ENCODE results near the gene HOXA10.

DNA sequence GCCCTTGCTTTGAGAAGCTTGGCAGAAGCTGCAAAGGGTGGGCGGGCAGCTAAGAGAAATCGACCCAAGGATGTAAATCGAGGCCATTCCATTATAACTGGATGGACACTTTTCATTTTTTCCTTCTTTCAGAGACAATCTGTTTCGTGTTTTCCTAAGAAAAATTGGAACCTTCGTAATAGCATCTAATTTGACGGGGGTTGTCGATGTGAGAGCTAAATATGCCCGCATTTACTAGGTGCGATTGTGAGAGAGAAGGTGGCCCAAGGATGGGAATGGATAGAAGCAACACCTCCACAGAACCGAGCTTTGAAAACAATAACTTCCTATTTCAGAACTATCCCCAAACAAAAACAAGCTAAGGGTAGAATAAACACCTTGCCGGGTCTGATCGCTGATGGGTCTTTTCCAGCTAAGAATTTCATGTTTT lies 42.7 kb downstream of the HOXA10 start:
- TF ChIP-seq, protein P1, sequence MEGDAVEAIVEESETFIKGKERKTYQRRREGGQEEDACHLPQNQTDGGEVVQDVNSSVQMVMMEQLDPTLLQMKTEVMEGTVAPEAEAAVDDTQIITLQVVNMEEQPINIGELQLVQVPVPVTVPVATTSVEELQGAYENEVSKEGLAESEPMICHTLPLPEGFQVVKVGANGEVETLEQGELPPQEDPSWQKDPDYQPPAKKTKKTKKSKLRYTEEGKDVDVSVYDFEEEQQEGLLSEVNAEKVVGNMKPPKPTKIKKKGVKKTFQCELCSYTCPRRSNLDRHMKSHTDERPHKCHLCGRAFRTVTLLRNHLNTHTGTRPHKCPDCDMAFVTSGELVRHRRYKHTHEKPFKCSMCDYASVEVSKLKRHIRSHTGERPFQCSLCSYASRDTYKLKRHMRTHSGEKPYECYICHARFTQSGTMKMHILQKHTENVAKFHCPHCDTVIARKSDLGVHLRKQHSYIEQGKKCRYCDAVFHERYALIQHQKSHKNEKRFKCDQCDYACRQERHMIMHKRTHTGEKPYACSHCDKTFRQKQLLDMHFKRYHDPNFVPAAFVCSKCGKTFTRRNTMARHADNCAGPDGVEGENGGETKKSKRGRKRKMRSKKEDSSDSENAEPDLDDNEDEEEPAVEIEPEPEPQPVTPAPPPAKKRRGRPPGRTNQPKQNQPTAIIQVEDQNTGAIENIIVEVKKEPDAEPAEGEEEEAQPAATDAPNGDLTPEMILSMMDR (conservative IDR thresholded peaks at IDR 0.05): no peak
- no peak for TF ChIP-seq EZH2 (IDR thresholded peaks at IDR 0.05; ENCODE audit: low read depth)
